Neural crest cell (in vitro differentiated cells): ENCODE results near the gene SP1. TPM values are rescaled to one million over a fixed set of nuclear protein-coding genes. Genes with fewer than 3 reads are reported as not detected.
"Not testable (repeated sequence)": the region's sequence is repeated elsewhere in the genome, so short reads cannot be mapped to it uniquely, and the experiment has no call there.

Experiments used
- DNase-seq: peaks from one replicate; pipeline ENCODE4 v3.0.0; 2021; ENCODE audit warnings: low read depth, mixed read lengths, low spot score
- H3K27ac Mint-ChIP-seq: one replicate; pipeline ENCODE4 v1.8.0; 2021; ENCODE audit warnings: mild to moderate bottlenecking, mixed read lengths; ENCODE audit not compliant: unreplicated experiment
- H3K27me3 Mint-ChIP-seq: 2 replicates; pipeline ENCODE4 v1.8.0; 2021; ENCODE audit warnings: low read depth, mild to moderate bottlenecking, mixed read lengths
- H3K36me3 Mint-ChIP-seq: 2 replicates; pipeline ENCODE4 v1.8.0; 2021; ENCODE audit warnings: low read depth, mild to moderate bottlenecking, mixed read lengths
- H3K4me1 Mint-ChIP-seq: 2 replicates; pipeline ENCODE4 v1.8.0; 2021; ENCODE audit warnings: mixed read lengths
- H3K4me3 Mint-ChIP-seq: one replicate; pipeline ENCODE4 v1.8.0; 2021; ENCODE audit warnings: mild to moderate bottlenecking, mixed read lengths
- H3K9me3 Mint-ChIP-seq: 2 replicates; pipeline ENCODE4 v1.8.0; 2021; ENCODE audit warnings: mixed read lengths
- CTCF ChIP-seq: fragments of 200-600 bp; sonication (generic); conservative IDR thresholded peaks from 2 replicates; pipeline ENCODE4 v1.5.0; 2021; ENCODE audit warnings: antibody characterized with exemption, mild to moderate bottlenecking
- total RNA-seq: library from RNA; stranded (reverse); gene quantifications from 2 replicates; pipeline ENCODE4 v1.2.1, GENCODE V29; 2021

Gene SP1
- total RNA-seq, 1 donor from 2014 or later: 88.1 TPM

GRCh38 chr12:53410951-53411350 lies 31.0 kb downstream of the SP1 start:
- peaks cover 41% of the 10 kb centered on the region for H3K4me1 Mint-ChIP-seq
- no peak for TF ChIP-seq CTCF

GRCh38 chr12:53413485-53414204 lies 33.7 kb downstream of the SP1 start:
- Mint-ChIP-seq H3K4me3 (peak overlapping the region; percentile 36), H3K36me3 (peaks cover 17% of the 10 kb centered on the region), H3K9me3 (no peaks in the 10 kb centered on the region), H3K4me1 (peaks cover 46% of the 10 kb centered on the region), H3K27me3 (no peaks in the 10 kb centered on the region), H3K27ac (no peak overlapping the region)
- DNase-seq: no peak
- TF ChIP-seq CTCF: no peak

More at GRCh38 chr12:53410951-53411350, 31.0 kb downstream of the SP1 start:
- Mint-ChIP-seq H3K27ac (no peak overlapping the region), H3K9me3 (no peaks in the 10 kb centered on the region), H3K36me3 (peaks cover 20% of the 10 kb centered on the region), H3K27me3 (no peaks in the 10 kb centered on the region), H3K4me3 (no peak overlapping the region)
- no peak for DNase-seq

- Mint-ChIP-seq H3K4me3 (no peak overlapping the region), H3K9me3 (no peaks in the 10 kb centered on the region), H3K4me1 (peaks cover 46% of the 10 kb centered on the region), H3K27ac (peak overlapping the region; percentile 70), H3K36me3 (peaks cover 12% of the 10 kb centered on the region), H3K27me3 (no peaks in the 10 kb centered on the region)
- DNase-seq: no peak
- no peak for TF ChIP-seq CTCF
Measured at GRCh38 chr12:53414756-53415417, 34.9 kb downstream of the SP1 start.

GRCh38 chr12:53415752-53416389 lies 35.9 kb downstream of the SP1 start:
- not testable (repeated sequence) for DNase-seq, H3K4me3 Mint-ChIP-seq, H3K27me3 Mint-ChIP-seq, H3K27ac Mint-ChIP-seq, H3K9me3 Mint-ChIP-seq, H3K36me3 Mint-ChIP-seq
- peaks cover 46% of the 10 kb centered on the region for H3K4me1 Mint-ChIP-seq

GRCh38 chr12:53417291-53417816 lies 37.4 kb downstream of the SP1 start:
- H3K36me3 Mint-ChIP-seq, H3K27ac Mint-ChIP-seq, DNase-seq, H3K4me3 Mint-ChIP-seq, H3K27me3 Mint-ChIP-seq, H3K9me3 Mint-ChIP-seq: not testable (repeated sequence)
- H3K4me1 Mint-ChIP-seq: peaks cover 47% of the 10 kb centered on the region

- H3K9me3 Mint-ChIP-seq: no peaks in the 10 kb centered on the region
- H3K4me1 Mint-ChIP-seq: peaks cover 38% of the 10 kb centered on the region
- no peak overlapping the region for H3K4me3 Mint-ChIP-seq
- no peak for DNase-seq
- no peaks in the 10 kb centered on the region for H3K36me3 Mint-ChIP-seq
- TF ChIP-seq CTCF: no peak
- H3K27me3 Mint-ChIP-seq: no peaks in the 10 kb centered on the region
- no peak overlapping the region for H3K27ac Mint-ChIP-seq
Measured at GRCh38 chr12:53418221-53418620, 38.2 kb downstream of the SP1 start.
